Mesothelial cell of epicardium (in vitro differentiated cells): ENCODE data around the gene KIR3DL3. TPM values are rescaled to one million over a fixed set of nuclear protein-coding genes. Genes with fewer than 3 reads are reported as not detected.
"Not testable (repeated sequence)": the region's sequence is repeated elsewhere in the genome, so short reads cannot be mapped to it uniquely, and the experiment has no call there.

Experiments
- DNase-seq, 2 experiments: peaks; one replicate each; pipeline ENCODE4 v3.0.0; 2021; ENCODE audit warnings: low spot score in 2 of 2; ENCODE audit not compliant: unreplicated experiment in 2 of 2
- H3K27ac Mint-ChIP-seq: 2 replicates; pipeline ENCODE4 v1.8.0; 2021; ENCODE audit warnings: mixed read lengths
- H3K27me3 Mint-ChIP-seq: 2 replicates; pipeline ENCODE4 v1.8.0; 2021; ENCODE audit warnings: low read depth, mixed read lengths
- H3K36me3 Mint-ChIP-seq: 2 replicates; pipeline ENCODE4 v1.8.0; 2021; ENCODE audit warnings: mixed read lengths
- H3K4me1 Mint-ChIP-seq: 2 replicates; pipeline ENCODE4 v1.8.0; 2021; ENCODE audit warnings: mixed read lengths
- H3K4me3 Mint-ChIP-seq: 2 replicates; pipeline ENCODE4 v1.8.0; 2021; ENCODE audit warnings: mild to moderate bottlenecking, moderate library complexity, mixed read lengths
- H3K9me3 Mint-ChIP-seq: 2 replicates; pipeline ENCODE4 v1.8.0; 2021; ENCODE audit warnings: mixed read lengths
- CTCF ChIP-seq: fragments of 200-600 bp; sonication (generic); IDR thresholded peaks from one replicate; pipeline ENCODE4 v1.5.0; 2021; ENCODE audit warnings: antibody characterized with exemption; ENCODE audit not compliant: unreplicated experiment
- total RNA-seq: library from RNA; stranded (reverse); gene quantifications from 3 replicates; pipeline ENCODE4 v1.2.1, GENCODE V29; 2021

Gene KIR3DL3
- total RNA-seq, 1 donor from 2014 or later, result not detected

GRCh38 chr19:54691582-54692297 lies 32.5 kb upstream of the KIR3DL3 start:
- no peaks in the 10 kb centered on the region for H3K27me3 Mint-ChIP-seq
- H3K4me1 Mint-ChIP-seq, result no peaks in the 10 kb centered on the region
- TF ChIP-seq CTCF, result no peak
- no peak for DNase-seq
- H3K4me3 Mint-ChIP-seq, result no peak overlapping the region
- H3K9me3 Mint-ChIP-seq, result peaks cover 54% of the 10 kb centered on the region
- no peaks in the 10 kb centered on the region for H3K36me3 Mint-ChIP-seq
- H3K27ac Mint-ChIP-seq, result no peak overlapping the region

GRCh38 chr19:54692298-54692615 lies 32.0 kb upstream of the KIR3DL3 start:
- Mint-ChIP-seq H3K4me3 (no peak overlapping the region), H3K9me3 (peaks cover 48% of the 10 kb centered on the region), H3K27me3 (no peaks in the 10 kb centered on the region), H3K4me1 (no peaks in the 10 kb centered on the region), H3K27ac (no peak overlapping the region), H3K36me3 (no peaks in the 10 kb centered on the region)
- no peak for DNase-seq
- no peak for TF ChIP-seq CTCF

DNA sequence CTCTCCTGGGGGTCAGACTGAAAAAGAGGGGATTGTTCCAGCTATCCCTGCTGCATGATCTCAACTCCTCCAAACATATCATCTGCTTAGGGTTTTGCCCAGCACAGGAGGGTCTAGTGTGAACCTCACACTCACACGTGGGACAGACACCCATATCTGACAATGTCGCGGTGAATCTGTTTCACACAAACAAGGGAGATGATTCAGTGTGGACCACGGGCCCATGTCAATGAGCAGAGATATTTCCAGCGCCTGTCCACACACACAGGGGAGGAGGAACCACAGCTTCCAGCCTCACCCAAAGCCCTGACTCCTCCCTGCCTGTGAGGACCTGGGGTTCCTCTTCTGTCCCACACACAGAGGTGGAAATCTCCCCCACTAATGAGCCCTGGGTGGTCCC lies 29.6 kb upstream of the KIR3DL3 start:
- peaks cover 46% of the 10 kb centered on the region for H3K9me3 Mint-ChIP-seq
- no peak overlapping the region for H3K27ac Mint-ChIP-seq
- peaks cover 2% of the 10 kb centered on the region for H3K36me3 Mint-ChIP-seq
- no peak for DNase-seq
- no peaks in the 10 kb centered on the region for H3K4me1 Mint-ChIP-seq
- TF ChIP-seq CTCF, result no peak
- H3K4me3 Mint-ChIP-seq, result no peak overlapping the region
- H3K27me3 Mint-ChIP-seq, result no peaks in the 10 kb centered on the region

GRCh38 chr19:54696117-54696548 lies 28.1 kb upstream of the KIR3DL3 start:
- peaks cover 54% of the 10 kb centered on the region for H3K9me3 Mint-ChIP-seq
- no peak for TF ChIP-seq CTCF
- peaks cover 2% of the 10 kb centered on the region for H3K36me3 Mint-ChIP-seq

DNA sequence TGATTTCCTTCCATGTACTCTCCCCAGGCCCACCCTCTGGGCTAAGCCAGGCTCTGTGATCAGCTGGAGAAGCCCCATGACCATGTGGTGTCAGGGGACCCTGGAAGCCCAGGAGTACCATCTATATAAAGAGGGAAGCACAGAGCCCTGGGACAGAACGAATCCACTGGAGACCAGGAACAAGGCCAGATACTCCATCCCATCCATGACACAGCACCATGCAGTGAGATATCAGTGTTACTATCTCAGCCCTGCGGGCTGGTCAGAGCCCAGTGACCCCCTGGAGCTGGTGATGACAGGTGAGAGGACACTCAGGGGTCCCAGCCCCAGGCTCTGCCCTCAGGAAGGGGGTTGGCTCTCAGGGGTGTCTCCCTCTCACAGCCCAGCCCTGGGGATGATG lies 27.5 kb upstream of the KIR3DL3 start:
- H3K36me3 Mint-ChIP-seq, result peaks cover 2% of the 10 kb centered on the region
- no peak for TF ChIP-seq CTCF
- no peaks in the 10 kb centered on the region for H3K27me3 Mint-ChIP-seq
- no peaks in the 10 kb centered on the region for H3K4me1 Mint-ChIP-seq
- H3K4me3 Mint-ChIP-seq, result no peak overlapping the region
- DNase-seq, result no peak
- H3K27ac Mint-ChIP-seq, result no peak overlapping the region
- peaks cover 54% of the 10 kb centered on the region for H3K9me3 Mint-ChIP-seq

More at GRCh38 chr19:54696117-54696548, 28.1 kb upstream of the KIR3DL3 start:
- H3K27me3 Mint-ChIP-seq, result no peaks in the 10 kb centered on the region
- DNase-seq, result no peak
- no peak overlapping the region for H3K4me3 Mint-ChIP-seq
- H3K27ac Mint-ChIP-seq, result no peak overlapping the region
- H3K4me1 Mint-ChIP-seq, result no peaks in the 10 kb centered on the region

DNA sequence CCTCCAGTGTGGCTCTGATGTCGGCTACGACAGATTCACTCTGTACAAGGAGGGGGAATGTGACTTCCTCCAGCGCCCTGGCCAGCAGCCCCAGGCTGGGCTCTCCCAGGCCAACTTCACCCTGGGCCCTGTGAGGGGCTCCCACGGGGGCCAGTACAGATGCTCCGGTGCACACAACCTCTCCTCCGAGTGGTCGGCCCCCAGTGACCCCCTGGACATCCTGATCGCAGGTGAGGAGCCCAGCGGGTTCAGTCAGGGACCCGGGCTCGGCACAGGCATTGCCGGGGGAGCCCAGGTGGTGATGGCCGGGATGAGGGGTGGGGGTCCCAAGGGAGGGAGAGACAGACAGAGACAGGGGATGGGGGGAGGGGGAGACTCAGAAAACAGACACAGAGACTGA lies 26.5 kb upstream of the KIR3DL3 start:
- H3K4me3 Mint-ChIP-seq, H3K27me3 Mint-ChIP-seq, DNase-seq, H3K4me1 Mint-ChIP-seq, H3K27ac Mint-ChIP-seq, H3K36me3 Mint-ChIP-seq: not testable (repeated sequence)
- H3K9me3 Mint-ChIP-seq, result peaks cover 49% of the 10 kb centered on the region
